Heart left ventricle (tissue), 16 donors: Measurements from ENCODE around the gene KNSTRN. TPM values are rescaled to one million over a fixed set of nuclear protein-coding genes. Genes with fewer than 3 reads are reported as not detected.

Experiments used
- ATAC-seq, 4 donors: fragments of 200-7000 bp; cut with Tn5 transposase; one replicate each; pipeline ENCODE4 v1.9.1; 2020 to 2022; ENCODE audit warnings: moderate library complexity in 4 of 4, mild to moderate bottlenecking in 3 of 4, moderate number of reproducible peaks in 1 of 4
- DNase-seq, 5 donors: peaks; one replicate each; pipeline ENCODE4 v3.0.0-alpha.2; 2020
- H3K27ac ChIP-seq, 12 donors: fragments of 200-600 bp; sonication (generic) in 4 of 12; one replicate each; pipeline versions ENCODE4 v1.5.0 to v1.8.0; 2016 to 2022; ENCODE audit warnings: mild to moderate bottlenecking in 2 of 12
- H3K27me3 ChIP-seq, 9 donors: fragments of 200-600 bp; sonication (generic) in 2 of 9; one replicate each; pipeline versions ENCODE4 v1.5.1 to v1.8.0; 2016 to 2022; ENCODE audit warnings: mild to moderate bottlenecking in 3 of 9
- H3K36me3 ChIP-seq, 9 donors: fragments of 200-600 bp; sonication (generic) in 2 of 9; one replicate each; pipeline versions ENCODE4 v1.5.0 to v1.8.0; 2018 to 2022; ENCODE audit warnings: mild to moderate bottlenecking in 2 of 9
- H3K4me1 ChIP-seq, 12 donors: fragments of 200-600 bp; sonication (generic) in 4 of 12; one replicate each; pipeline versions ENCODE4 v1.5.0 to v1.8.0; 2016 to 2022; ENCODE audit warnings: mild to moderate bottlenecking in 3 of 12
- H3K4me3 ChIP-seq, 12 donors: fragments of 200-600 bp; sonication (generic) in 4 of 12; one replicate each; pipeline versions ENCODE4 v1.5.0 to v1.8.0; 2017 to 2022; ENCODE audit warnings: mild to moderate bottlenecking in 9 of 12, moderate library complexity in 4 of 12
- H3K9me3 ChIP-seq, 12 donors: fragments of 200-600 bp; sonication (generic) in 4 of 12; one replicate each; pipeline versions ENCODE4 v1.5.0 to v1.8.0; 2016 to 2022; ENCODE audit warnings: mild to moderate bottlenecking in 1 of 12
- CTCF ChIP-seq, 12 donors: fragments of 200-600 bp; sonication (generic) in 4 of 12; IDR thresholded peaks; one replicate each; pipeline versions ENCODE4 v1.5.0 to v1.8.0; 2018 to 2022; ENCODE audit warnings: antibody characterized with exemption in 12 of 12, mild to moderate bottlenecking in 5 of 12
- POLR2A ChIP-seq, 2 donors: fragments of 450-650 bp; IDR thresholded peaks; one replicate each; pipeline ENCODE4 v1.6.1; 2017; ENCODE audit warnings: antibody characterized with exemption in 2 of 2, mild to moderate bottlenecking in 2 of 2, moderate library complexity in 2 of 2
- WGBS, 4 donors: extraction: QIAGEN DNeasy Blood & Tissue Kit in 2 of 4; methylation state at CpG; one replicate each; pipeline versions ENCODE4 v1.1.5 to v1.1.7; 2013 to 2018; 5-methylcytosine and 5-hydroxymethylcytosine counted together
- intact Hi-C, 10 donors: fragments of 100-400 bp; cut with DNase I; formaldehyde crosslinking; loops; one replicate each; pipeline versions ENCODE4 v1.11.1 to v1.14.2; 2022
- polyA plus RNA-seq, 2 donors: library from polyadenylated mRNA; stranded (reverse); fragments of 200-250 nt; gene quantifications; one replicate each; pipeline ENCODE4 v1.2.3, GENCODE V29; 2013
- total RNA-seq, 9 donors: library from RNA; depleted of rRNA in 2 of 9; stranded (reverse); fragments of >200 nt in 2 of 9; fragmentation: NEBNext Ultra II Directional in 3 of 9; extraction: Animal tissue kit (Norgen Biotek cat#: 25700) in 3 of 9; gene quantifications; one replicate each; pipeline versions ENCODE4 v1.1.0 to v1.2.4, GENCODE V29; 2016 to 2023
- donor health status: ischemic (EF 13 %, LVEDD 7.1; RV severe dilation, severe dysfunction).
- donor health status: healthy with polysubstance abuse.
- donor health status: DM: no; HTN: yes; CAD: no.
- donor health status: DM: no; HTN: no; CAD: no.
- donor health status: ischemic (EF 25% LVEDD 6.9; RV normal size, moderate dysfunction).
- donor health status: ischemic (EF 25% LVEDD 5.7; RV mildly dilated, moderate dysfunction).
- donor health status: healthy.
- donor health status: DM: yes; HTN: yes; CAD: no.
- donor health status: ischemic (EF 35%, LVEDD 5.7; RV mildly dilated, moderate dysfunction).
- donor health status: nonischemic (EF 11% LVEDD 7.7; RV severe dilation, severe dysfunction).
- donor health status: DM: yes; HTN: yes; CAD: no.
- donor health status: PGD.
- donor health status: ischemic (EF 29% LVEDD 5.4; RV normal size, mild dysfunction).
- donor health status: nonischemic (EF 23%, LVEDD 6.1; RV moderate dilation, normal function).

Gene KNSTRN
- total and polyA plus RNA-seq, 11 donors, result 8.0 to 20.1 (median 9.9) TPM

GRCh38 chr15:40354408-40355171 lies 27.9 kb upstream of the KNSTRN start:
- peak in 2 of 4 donors; percentile 33 to 51 for ATAC-seq
- no peak overlapping the region for H3K4me3 ChIP-seq
- intact Hi-C loops, result loop anchor here in 1 of 10 donors (5.0 kb wide), 1 partner anchor 42 kb away; no protein-coding TSS in a partner anchor
- peaks cover 0 to 29% (median 10%) of the 10 kb centered on the region in 12 donors for H3K4me1 ChIP-seq
- H3K27ac ChIP-seq, result no peak overlapping the region
- TF ChIP-seq POLR2A (IDR thresholded peaks at IDR 0.05) (no peak), CTCF (IDR thresholded peaks at IDR 0.05) (peak in 10 of 12 donors; percentile 3 to 54 (median 28))
- H3K36me3 ChIP-seq, result no peaks in the 10 kb centered on the region
- H3K27me3 ChIP-seq, result no peaks in the 10 kb centered on the region
- H3K9me3 ChIP-seq, result no peaks in the 10 kb centered on the region
- 40 to 46% (median 44%) methylated on average over 8 to 9 of the region's 9 CpGs for whole genome bisulfite sequencing, 4 donors
- DNase-seq, result peak in 2 of 5 donors; percentile 30 to 49

- intact Hi-C loops, result loop anchor here in 1 of 10 donors (5.0 kb wide), 1 partner anchor 44 kb away; no protein-coding TSS in a partner anchor
- DNase-seq, result peak in 2 of 5 donors; percentile 7 to 16
- H3K27ac ChIP-seq, result no peak overlapping the region
- H3K36me3 ChIP-seq, result no peaks in the 10 kb centered on the region
- H3K27me3 ChIP-seq, result no peaks in the 10 kb centered on the region
- TF ChIP-seq CTCF (IDR thresholded peaks at IDR 0.05), result no peak
- TF ChIP-seq POLR2A (IDR thresholded peaks at IDR 0.05), result no peak
- no peaks in the 10 kb centered on the region for H3K9me3 ChIP-seq
- peaks cover 0 to 29% (median 10%) of the 10 kb centered on the region in 12 donors for H3K4me1 ChIP-seq
- 88 to 100% (median 93%) methylated on average over 2 to 5 of the region's 5 CpGs for WGBS, 4 donors
- ATAC-seq, result no peak
- H3K4me3 ChIP-seq, result no peak overlapping the region
Observed at GRCh38 chr15:40355976-40356585, 26.4 kb upstream of the KNSTRN start.

GRCh38 chr15:40357246-40357645 lies 25.3 kb upstream of the KNSTRN start:
- Histone ChIP-seq H3K4me1 (peaks cover 0 to 29% (median 10%) of the 10 kb centered on the region in 12 donors), H3K36me3 (no peaks in the 10 kb centered on the region), H3K9me3 (no peaks in the 10 kb centered on the region), H3K27me3 (no peaks in the 10 kb centered on the region), H3K4me3 (peak overlapping the region in 6 of 12 donors; percentile 57 to 65 (median 64)), H3K27ac (peak overlapping the region in 1 of 12 donors; percentile 17)
- ATAC-seq (no peak), DNase-seq (peak in 1 of 5 donors; percentile 40)
- TF ChIP-seq POLR2A (IDR thresholded peaks at IDR 0.05) (no peak), CTCF (IDR thresholded peaks at IDR 0.05) (no peak)
- intact Hi-C loops, result loop anchor here in 1 of 10 donors (5.0 kb wide), 1 partner anchor 45 kb away; no protein-coding TSS in a partner anchor
- 70 to 100% (median 77%) methylated on average over 1 of the region's 1 CpG for WGBS, 4 donors
